ENCODE measurements around the gene APOBEC3F. TPM values are rescaled to one million over a fixed set of nuclear protein-coding genes. Genes with fewer than 3 reads are reported as not detected.

APOBEC3F gene
- total RNA-seq, 1 experiment from 2014 or later = 8.9 TPM

DNA sequence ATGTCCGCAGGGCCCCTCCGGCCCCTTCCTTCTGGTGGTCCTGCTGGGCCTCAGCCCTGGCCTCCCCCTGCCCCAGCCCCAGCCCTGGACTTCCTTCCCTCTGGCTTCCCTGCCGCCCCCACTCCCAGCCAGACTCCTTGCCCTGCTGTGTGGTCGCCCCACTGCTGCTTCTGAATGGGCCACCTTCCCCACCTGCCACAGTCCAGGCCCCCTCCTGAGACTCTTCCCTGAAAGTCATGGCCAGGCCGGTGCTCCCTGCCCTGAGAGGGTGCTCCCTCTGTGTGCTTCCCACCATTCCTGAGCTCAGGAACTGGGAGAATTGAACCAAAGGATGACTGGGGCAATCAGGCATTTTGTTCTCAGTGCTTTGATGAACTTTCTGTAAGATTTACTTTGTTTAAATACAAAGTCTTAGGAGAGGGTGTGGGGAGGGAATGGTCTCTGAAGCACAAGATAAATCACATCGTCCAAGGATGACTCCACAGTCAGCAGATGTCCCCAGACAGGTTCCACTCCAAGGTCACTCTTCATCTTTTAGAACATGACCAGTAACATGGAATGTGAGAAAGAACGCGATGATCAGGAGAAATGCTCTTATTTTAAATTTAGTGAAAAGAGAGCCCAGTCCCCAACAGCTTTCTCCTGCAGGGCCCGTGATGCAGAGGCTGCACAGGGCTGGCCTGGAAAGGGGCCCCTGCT is 19.0 kb upstream of the APOBEC3F start:
- Histone ChIP-seq H3K56ac (ENCODE audit: insufficient read length, low read depth, low read length) (no peak overlapping the region), H3K4ac (ENCODE audit: low read depth, low read length) (no peak overlapping the region), H3K4me1 (ENCODE audit: insufficient read depth, low read length) (peaks cover 4% of the 10 kb centered on the region), H2BK5ac (ENCODE audit: insufficient read length, low read length) (no peak overlapping the region), H3T11ph (ENCODE audit: low read length) (no peak overlapping the region), H3K27ac (ENCODE audit: insufficient read length, low read depth, low read length) (no peak overlapping the region), H4K91ac (ENCODE audit: insufficient read length, low read depth, low read length) (no peak overlapping the region), H2AFZ (ENCODE audit: low read length) (no peak overlapping the region), H3K4me2 (ENCODE audit: insufficient read depth, insufficient read length, low read length) (no peak overlapping the region), H3K9ac (ENCODE audit: extremely low read depth, insufficient read length, low read length) (no peak overlapping the region), H4K8ac (replicated peaks; ENCODE audit: insufficient read length, low read depth, low read length) (no peak overlapping the region), H2BK20ac (ENCODE audit: low read depth, low read length, poor library complexity, severe bottlenecking) (no peak overlapping the region), H4K5ac (ENCODE audit: insufficient read length, low read depth, low read length) (no peak overlapping the region), H3K79me1 (ENCODE audit: insufficient read depth, low read depth, low read length, poor library complexity, severe bottlenecking) (no peaks in the 10 kb centered on the region), H3K9me3 (ENCODE audit: control insufficient read depth, low read depth, low read length) (no peaks in the 10 kb centered on the region), H3K79me2 (ENCODE audit: insufficient read depth, low read length) (peaks cover 3% of the 10 kb centered on the region; the same call in 1 of the 2 replicates), H2BK120ac (ENCODE audit: low read depth, low read length, poor library complexity, severe bottlenecking) (no peak overlapping the region), H3K18ac (ENCODE audit: insufficient read length, low read depth, low read length) (no peak overlapping the region), H4K20me1 (ENCODE audit: control insufficient read depth, insufficient read depth, insufficient read length) (no peaks in the 10 kb centered on the region), H2AK5ac (ENCODE audit: insufficient read length, low read length) (no peak overlapping the region), H2BK15ac (ENCODE audit: low read depth, low read length) (no peak overlapping the region), H2BK12ac (ENCODE audit: insufficient read length, low read depth, low read length) (no peak overlapping the region), H3K23me2 (ENCODE audit: insufficient read length, low read depth, low read length, poor library complexity, severe bottlenecking) (peaks cover 7% of the 10 kb centered on the region), H3K14ac (ENCODE audit: insufficient read depth, low read length) (no peak overlapping the region), H3K27me3 (ENCODE audit: insufficient read depth, low read length) (no peaks in the 10 kb centered on the region), H3K23ac (ENCODE audit: insufficient read length, low read depth, low read length) (no peak overlapping the region)
- Mint-ChIP-seq H3K4me1 (peaks cover 43 to 68% of the 10 kb centered on the region in 2 experiments), H3K27me3 (ENCODE audit: low read depth) (no peaks in the 10 kb centered on the region), H3K4me3 (peak overlapping the region; percentile 34 to 40; a peak in 4 of 5 replicates), H3K36me3 (ENCODE audit: insufficient read depth in 1 of 3, low read depth in 3 of 3) (peaks cover 10 to 40% (median 25%) of the 10 kb centered on the region in 3 experiments; a peak in 6 of 7 replicates), H3K27ac (peak overlapping the region; percentile 93 to 96 (median 93)), H3K9me3 (no peaks in the 10 kb centered on the region)
- no peak for DNase-seq
- no CpG with 5 or more reads among the region's 9 CpGs for WGBS (ENCODE audit: extremely low coverage, insufficient read length, low lambda C conversion rate)
- TF ChIP-seq, protein P1, sequence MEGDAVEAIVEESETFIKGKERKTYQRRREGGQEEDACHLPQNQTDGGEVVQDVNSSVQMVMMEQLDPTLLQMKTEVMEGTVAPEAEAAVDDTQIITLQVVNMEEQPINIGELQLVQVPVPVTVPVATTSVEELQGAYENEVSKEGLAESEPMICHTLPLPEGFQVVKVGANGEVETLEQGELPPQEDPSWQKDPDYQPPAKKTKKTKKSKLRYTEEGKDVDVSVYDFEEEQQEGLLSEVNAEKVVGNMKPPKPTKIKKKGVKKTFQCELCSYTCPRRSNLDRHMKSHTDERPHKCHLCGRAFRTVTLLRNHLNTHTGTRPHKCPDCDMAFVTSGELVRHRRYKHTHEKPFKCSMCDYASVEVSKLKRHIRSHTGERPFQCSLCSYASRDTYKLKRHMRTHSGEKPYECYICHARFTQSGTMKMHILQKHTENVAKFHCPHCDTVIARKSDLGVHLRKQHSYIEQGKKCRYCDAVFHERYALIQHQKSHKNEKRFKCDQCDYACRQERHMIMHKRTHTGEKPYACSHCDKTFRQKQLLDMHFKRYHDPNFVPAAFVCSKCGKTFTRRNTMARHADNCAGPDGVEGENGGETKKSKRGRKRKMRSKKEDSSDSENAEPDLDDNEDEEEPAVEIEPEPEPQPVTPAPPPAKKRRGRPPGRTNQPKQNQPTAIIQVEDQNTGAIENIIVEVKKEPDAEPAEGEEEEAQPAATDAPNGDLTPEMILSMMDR (conservative IDR thresholded peaks at IDR 0.05) = no peak

All from H9 (cell line).